ENCODE measurements around the gene CACNB1. TPM values are rescaled to one million over a fixed set of nuclear protein-coding genes. Genes with fewer than 3 reads are reported as not detected.

The CACNB1 gene
- total RNA-seq, 2 experiments from 2014 or later, result 14.9 to 15.5 TPM

GRCh38 chr17:39143552-39144093 is 53.8 kb downstream of the CACNB1 start:
- H3K4me3 Mint-ChIP-seq, result no peak overlapping the region
- intact Hi-C loops (cut with DNase I, micrococcal nuclease), result no loop called here
- H3K4me1 Mint-ChIP-seq (ENCODE audit: low read depth), result peaks cover 14% of the 10 kb centered on the region
- ChIA-PET CTCF (interaction anchor here (1.0 kb wide), 1 partner anchor 9 kb away, joined by 4 read pairs; no protein-coding TSS in a partner anchor), POLR2A (interaction anchor here (1.4 to 1.7 kb wide), 2 partner anchors 8 to 9 kb away, joined by 3 to 9 read pairs; partner anchors contain the start of gene PLXDC1)
- Histone ChIP-seq H3K4me1 (ENCODE audit: insufficient read depth, low read length) (peaks cover 4% of the 10 kb centered on the region), H3K27me3 (ENCODE audit: control insufficient read depth in 1 of 2, insufficient read depth in 2 of 2, low read length in 2 of 2) (no peaks in the 10 kb centered on the region), H3K36me3 (ENCODE audit: insufficient read depth, low read length) (no peaks in the 10 kb centered on the region), H3K4me3 (ENCODE audit: low read length) (no peak overlapping the region), H3K9me3 (ENCODE audit: control insufficient read depth in 1 of 2, insufficient read depth in 1 of 2, low read length in 2 of 2) (no peaks in the 10 kb centered on the region), H3K27ac (ENCODE audit: low read depth in 1 of 2, low read length in 2 of 2) (no peak overlapping the region)
- ATAC-seq (ENCODE audit: poor library complexity) (no peak), DNase-seq (no peak)
- H3K27me3 Mint-ChIP-seq, result no peaks in the 10 kb centered on the region
- peaks cover 11% of the 10 kb centered on the region for H3K36me3 Mint-ChIP-seq (ENCODE audit: low read depth)
- H3K27ac Mint-ChIP-seq, result no peak overlapping the region
- no peaks in the 10 kb centered on the region for H3K9me3 Mint-ChIP-seq
- TF ChIP-seq, protein P1, sequence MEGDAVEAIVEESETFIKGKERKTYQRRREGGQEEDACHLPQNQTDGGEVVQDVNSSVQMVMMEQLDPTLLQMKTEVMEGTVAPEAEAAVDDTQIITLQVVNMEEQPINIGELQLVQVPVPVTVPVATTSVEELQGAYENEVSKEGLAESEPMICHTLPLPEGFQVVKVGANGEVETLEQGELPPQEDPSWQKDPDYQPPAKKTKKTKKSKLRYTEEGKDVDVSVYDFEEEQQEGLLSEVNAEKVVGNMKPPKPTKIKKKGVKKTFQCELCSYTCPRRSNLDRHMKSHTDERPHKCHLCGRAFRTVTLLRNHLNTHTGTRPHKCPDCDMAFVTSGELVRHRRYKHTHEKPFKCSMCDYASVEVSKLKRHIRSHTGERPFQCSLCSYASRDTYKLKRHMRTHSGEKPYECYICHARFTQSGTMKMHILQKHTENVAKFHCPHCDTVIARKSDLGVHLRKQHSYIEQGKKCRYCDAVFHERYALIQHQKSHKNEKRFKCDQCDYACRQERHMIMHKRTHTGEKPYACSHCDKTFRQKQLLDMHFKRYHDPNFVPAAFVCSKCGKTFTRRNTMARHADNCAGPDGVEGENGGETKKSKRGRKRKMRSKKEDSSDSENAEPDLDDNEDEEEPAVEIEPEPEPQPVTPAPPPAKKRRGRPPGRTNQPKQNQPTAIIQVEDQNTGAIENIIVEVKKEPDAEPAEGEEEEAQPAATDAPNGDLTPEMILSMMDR (IDR thresholded peaks at IDR 0.05), result no peak

GRCh38 chr17:39141915-39142664 is 55.4 kb downstream of the CACNB1 start:
- TF ChIP-seq, protein P1 (IDR thresholded peaks at IDR 0.05), result no peak
- Mint-ChIP-seq H3K27ac (no peak overlapping the region), H3K4me3 (no peak overlapping the region), H3K27me3 (no peaks in the 10 kb centered on the region), H3K36me3 (ENCODE audit: low read depth) (peaks cover 12% of the 10 kb centered on the region), H3K9me3 (no peaks in the 10 kb centered on the region), H3K4me1 (ENCODE audit: low read depth) (peaks cover 6% of the 10 kb centered on the region)
- no peaks in the 10 kb centered on the region for H3K27me3 ChIP-seq (ENCODE audit: control insufficient read depth in 1 of 2, insufficient read depth in 2 of 2, low read length in 2 of 2)
- ATAC-seq (ENCODE audit: poor library complexity), result no peak
- no peaks in the 10 kb centered on the region for H3K36me3 ChIP-seq (ENCODE audit: insufficient read depth, low read length)
- CTCF ChIA-PET, result no interaction called here
- no peak for DNase-seq
- peaks cover 4% of the 10 kb centered on the region for H3K4me1 ChIP-seq (ENCODE audit: insufficient read depth, low read length)
- intact Hi-C loops (cut with DNase I, micrococcal nuclease), result no loop called here
- POLR2A ChIA-PET, result interaction anchor here (1.4 kb wide), 1 partner anchor 9 kb away, joined by 3 read pairs; the partner anchor contains the start of gene PLXDC1
- H3K9me3 ChIP-seq (ENCODE audit: control insufficient read depth in 1 of 2, insufficient read depth in 1 of 2, low read length in 2 of 2), result no peaks in the 10 kb centered on the region
- no peak overlapping the region for H3K4me3 ChIP-seq (ENCODE audit: low read length)
- no peak overlapping the region for H3K27ac ChIP-seq (ENCODE audit: low read depth in 1 of 2, low read length in 2 of 2)

- H3K27me3 Mint-ChIP-seq, result no peaks in the 10 kb centered on the region
- ChIA-PET POLR2A (no interaction called here), CTCF (interaction anchor here (1.1 kb wide), 1 partner anchor 34 kb away, joined by 3 read pairs; no protein-coding TSS in a partner anchor)
- H3K9me3 Mint-ChIP-seq, result no peaks in the 10 kb centered on the region
- H3K4me1 ChIP-seq (ENCODE audit: insufficient read depth, low read length), result peaks cover 4% of the 10 kb centered on the region
- no peaks in the 10 kb centered on the region for H3K27me3 ChIP-seq (ENCODE audit: control insufficient read depth in 1 of 2, insufficient read depth in 2 of 2, low read length in 2 of 2)
- H3K27ac Mint-ChIP-seq, result no peak overlapping the region
- ATAC-seq (ENCODE audit: poor library complexity) (no peak), DNase-seq (no peak)
- peaks cover 19% of the 10 kb centered on the region for H3K36me3 Mint-ChIP-seq (ENCODE audit: low read depth)
- H3K36me3 ChIP-seq (ENCODE audit: insufficient read depth, low read length), result no peaks in the 10 kb centered on the region
- H3K4me1 Mint-ChIP-seq (ENCODE audit: low read depth), result peaks cover 6% of the 10 kb centered on the region
- H3K9me3 ChIP-seq (ENCODE audit: control insufficient read depth in 1 of 2, insufficient read depth in 1 of 2, low read length in 2 of 2), result no peaks in the 10 kb centered on the region
- H3K4me3 Mint-ChIP-seq, result no peak overlapping the region
- no peak overlapping the region for H3K4me3 ChIP-seq (ENCODE audit: low read length)
- H3K27ac ChIP-seq (ENCODE audit: low read depth in 1 of 2, low read length in 2 of 2), result no peak overlapping the region
- TF ChIP-seq, protein P1 (IDR thresholded peaks at IDR 0.05), result no peak
- intact Hi-C loops (cut with DNase I, micrococcal nuclease), result no loop called here
These were observed 56.2 kb downstream of the CACNB1 start for GRCh38 chr17:39141294-39141693.

All from CD4-positive, alpha-beta T cell (primary cell).